Measurements from ENCODE around the gene PTPRQ.

GRCh38 chr12:80690513-80690912, 246.5 kb downstream of the PTPRQ start:
- TF ChIP-seq GATA2 (IDR thresholded peaks at IDR 0.05; ENCODE audit: low read depth, low read length) = no peak
- TF ChIP-seq GATA3 (IDR thresholded peaks at IDR 0.05; ENCODE audit: low read depth, low read length) = no peak

Data from SH-SY5Y (cell line).